GM18526 (cell line): ENCODE measurements around the gene COL7A1.

Experiments used
- POLR2A ChIP-seq: IDR thresholded peaks from 3 replicates; pipeline ENCODE4 v1.6.1; 2011; ENCODE audit not compliant: insufficient read length; ENCODE audit errors: extremely low read depth

The COL7A1 gene

DNA sequence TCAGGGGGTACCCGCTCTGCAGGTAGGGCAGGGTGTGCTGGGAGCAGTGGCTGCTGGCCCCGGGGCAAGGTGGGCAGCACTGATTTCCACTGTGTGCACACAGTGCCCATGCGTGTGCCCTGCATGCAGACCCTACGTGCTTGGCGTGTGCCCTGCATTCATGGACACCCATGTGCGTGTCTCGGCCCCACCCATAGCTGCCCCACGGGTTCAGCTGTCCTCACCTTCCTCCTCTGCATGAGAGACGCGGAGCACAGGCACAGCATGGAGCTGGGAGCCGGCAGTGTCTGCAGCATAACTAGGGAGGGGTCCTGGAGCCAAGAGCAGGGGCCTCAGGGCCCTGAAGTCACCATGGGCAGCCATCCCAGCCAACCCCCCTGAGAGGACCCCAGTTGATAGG lies 29.9 kb downstream of the COL7A1 start:
- no peak for TF ChIP-seq POLR2A

DNA sequence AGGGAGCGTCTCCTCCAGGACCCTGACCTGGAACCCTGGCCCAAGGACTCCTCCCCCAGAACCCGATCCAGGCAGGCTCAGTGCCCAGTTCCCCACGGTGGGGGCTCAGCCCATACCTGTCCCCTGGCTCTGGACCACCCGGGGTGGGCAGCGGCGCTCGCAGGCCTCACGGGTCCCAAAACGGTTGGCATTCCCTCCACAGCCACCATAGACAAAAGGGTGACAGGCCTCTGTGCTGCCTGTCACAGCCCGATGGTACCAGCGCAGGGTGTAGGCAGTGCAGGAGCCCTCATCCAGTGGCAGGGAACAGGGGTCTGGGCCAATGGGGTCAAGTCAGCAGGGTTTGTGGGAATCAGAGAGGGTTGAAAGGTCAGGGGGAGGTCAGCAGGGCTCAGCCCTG lies 30.5 kb downstream of the COL7A1 start:
- no peak for TF ChIP-seq POLR2A

DNA sequence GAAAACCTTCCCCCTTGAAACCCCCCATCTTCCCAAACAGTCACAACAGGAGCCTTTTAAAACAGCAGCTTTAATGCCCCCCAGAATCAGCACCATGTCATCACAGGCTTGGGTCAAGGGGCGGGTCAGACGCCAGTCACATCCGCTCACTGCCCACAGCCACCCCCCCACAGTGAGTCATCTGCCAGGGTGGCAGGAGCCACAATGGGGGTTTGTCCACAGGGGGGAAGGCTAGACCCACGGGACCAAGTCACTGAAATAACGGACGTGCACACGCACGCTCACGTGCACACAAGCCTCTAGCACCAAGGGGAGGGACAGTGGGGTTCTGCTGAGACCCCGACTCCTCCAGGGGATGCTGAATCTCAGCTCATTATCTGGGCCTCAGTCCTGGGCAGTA lies 31.1 kb downstream of the COL7A1 start:
- no peak for TF ChIP-seq POLR2A

DNA sequence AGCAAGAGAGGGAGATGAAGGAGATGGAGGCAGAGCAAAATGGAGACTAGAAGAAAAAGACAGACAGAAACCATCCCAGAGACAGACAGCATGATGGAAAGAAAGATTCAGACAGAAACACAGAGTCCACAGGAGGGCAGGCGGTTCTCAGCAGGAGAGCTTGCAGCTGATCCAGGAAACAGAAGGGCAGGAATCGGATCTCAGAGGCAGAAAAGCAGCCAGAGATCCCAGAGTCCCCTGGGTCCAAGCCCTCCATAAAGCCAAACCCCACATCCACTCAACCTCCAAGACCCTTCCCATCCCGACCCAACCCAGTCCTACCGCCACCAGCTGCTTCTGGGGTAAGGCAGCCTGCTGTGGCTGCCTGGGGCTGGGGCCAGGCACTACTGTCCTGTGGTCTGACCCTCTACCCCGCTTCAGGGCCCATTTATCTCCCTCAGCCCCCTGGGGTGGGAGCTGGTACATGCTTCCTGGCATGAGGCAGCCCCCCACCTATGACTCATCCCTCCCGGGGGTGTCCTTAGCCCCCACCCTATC lies 31.7 kb downstream of the COL7A1 start, which contains the start of gene UCN2:
Gene UCN2, minus strand, starts transcription at position 400 of the 537 bp plus-strand sequence. CDS start 657 bp downstream, outside the sequence.
- no peak for TF ChIP-seq POLR2A

DNA sequence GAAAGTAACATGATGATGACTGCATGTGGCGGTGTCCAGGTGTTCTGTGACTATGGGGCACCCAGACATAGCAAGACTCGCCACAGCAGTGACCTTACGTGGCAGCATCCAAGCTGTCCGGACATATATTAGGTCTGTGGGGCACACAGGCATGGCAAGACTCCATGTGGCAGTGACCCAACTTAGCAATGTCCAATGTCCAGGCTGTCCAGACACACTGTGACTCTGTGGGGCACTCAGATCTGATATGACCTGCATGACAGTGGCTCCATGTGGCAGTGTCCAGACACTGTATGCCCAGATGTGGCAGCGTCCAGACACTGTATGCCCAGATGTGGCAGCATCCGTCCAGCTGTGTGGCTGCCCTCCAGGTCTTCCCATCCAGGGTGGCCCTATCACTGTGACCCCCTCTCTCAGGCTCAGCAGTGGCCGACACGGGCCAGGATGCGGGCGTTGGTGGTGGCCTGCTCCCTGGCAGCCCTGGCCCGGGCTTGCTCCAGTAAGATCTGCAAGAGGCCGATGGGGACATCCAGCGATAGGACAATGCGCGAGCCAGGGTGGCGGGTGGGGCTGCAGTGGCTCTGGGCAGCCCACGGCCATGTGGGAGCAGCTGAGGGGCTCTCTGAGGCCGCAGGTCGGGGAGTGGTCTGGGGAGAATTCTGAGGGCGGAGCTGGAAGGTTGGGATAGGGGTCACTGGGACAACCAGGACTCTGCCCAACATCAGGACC lies 32.6 kb downstream of the COL7A1 start:
- no peak for TF ChIP-seq POLR2A

DNA sequence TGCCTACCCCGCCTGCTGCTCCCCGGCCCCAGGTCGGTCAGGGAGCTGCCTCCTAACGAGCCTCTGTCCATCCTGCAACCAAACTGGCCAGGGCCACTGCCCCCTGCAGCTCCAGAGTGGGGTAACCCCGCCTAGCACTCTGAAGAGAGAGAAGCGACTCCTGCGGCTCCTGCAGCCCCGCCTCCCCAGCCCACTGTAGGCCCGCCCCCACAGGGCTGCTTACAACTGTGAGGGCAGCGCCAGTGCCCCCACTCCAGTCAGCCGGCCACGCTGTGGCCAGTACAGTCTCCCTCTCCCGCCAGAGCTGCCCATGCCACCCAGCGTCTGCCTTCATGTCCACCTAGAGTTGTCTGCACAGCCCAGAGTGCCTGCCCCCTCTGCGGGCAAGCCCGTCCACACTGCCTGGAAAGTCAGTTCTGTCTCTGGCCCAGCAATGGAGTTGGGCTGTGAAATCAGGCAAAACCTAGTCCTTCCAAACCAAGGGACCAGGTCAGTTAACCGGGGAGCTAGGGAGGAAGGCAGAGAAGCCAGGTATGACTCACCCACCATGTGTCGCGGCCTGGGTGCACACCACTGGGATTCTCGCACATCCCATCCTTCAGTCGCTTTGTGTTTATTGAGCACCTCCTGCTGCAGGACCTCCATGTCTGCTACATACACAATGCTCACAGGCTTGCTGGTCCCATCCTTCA lies 33.9 kb downstream of the COL7A1 start:
- no peak for TF ChIP-seq POLR2A

DNA sequence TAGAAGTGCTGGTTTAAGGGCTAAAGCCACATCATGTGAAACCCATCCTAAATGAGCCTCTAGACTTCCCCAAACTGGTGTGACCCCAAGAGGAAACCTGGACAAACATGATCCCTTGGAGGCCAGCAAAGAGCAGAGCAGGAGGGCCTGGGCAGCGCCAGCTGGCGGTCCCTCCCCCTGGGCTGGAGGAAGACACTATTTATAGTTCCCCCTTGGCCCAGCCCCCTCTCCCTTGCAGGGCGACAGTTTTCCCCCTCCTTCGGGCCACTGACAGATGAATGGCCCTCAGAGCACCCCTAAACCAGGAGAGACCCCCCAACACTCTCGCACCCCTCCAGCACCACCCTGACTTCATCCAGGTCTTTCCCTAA lies 34.5 kb downstream of the COL7A1 start:
- TF ChIP-seq POLR2A = no peak

DNA sequence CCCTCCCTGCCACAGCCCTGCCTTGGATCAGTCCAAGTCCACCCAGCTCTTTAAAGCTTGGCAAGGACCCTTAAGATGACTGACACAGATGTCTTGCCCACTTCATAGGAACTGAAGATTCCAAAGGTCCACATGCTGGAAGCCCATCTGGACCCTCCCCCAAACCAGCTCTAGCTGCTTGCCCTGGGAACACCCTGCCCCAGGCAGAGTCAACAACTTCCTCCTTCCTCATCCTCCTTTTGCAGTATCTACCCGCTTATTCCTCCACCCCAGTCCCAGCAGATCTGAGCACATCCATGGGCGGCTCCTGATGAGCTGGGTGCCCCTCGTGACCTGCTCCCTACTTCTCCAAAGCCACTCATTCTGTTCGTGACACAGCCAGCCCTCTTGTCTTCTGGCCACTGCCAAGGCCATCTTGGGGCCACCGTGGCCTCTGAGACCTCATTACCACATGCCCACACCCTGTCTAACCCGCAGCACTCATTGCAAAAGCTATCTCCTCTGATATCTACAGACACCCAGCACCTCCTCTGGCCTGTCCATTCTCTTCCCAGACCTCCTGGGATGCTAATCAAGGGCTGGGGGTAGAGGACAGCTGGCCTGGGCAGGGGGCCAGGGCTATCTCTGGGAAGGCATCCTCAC lies 36.5 kb downstream of the COL7A1 start:
- no peak for TF ChIP-seq POLR2A

DNA sequence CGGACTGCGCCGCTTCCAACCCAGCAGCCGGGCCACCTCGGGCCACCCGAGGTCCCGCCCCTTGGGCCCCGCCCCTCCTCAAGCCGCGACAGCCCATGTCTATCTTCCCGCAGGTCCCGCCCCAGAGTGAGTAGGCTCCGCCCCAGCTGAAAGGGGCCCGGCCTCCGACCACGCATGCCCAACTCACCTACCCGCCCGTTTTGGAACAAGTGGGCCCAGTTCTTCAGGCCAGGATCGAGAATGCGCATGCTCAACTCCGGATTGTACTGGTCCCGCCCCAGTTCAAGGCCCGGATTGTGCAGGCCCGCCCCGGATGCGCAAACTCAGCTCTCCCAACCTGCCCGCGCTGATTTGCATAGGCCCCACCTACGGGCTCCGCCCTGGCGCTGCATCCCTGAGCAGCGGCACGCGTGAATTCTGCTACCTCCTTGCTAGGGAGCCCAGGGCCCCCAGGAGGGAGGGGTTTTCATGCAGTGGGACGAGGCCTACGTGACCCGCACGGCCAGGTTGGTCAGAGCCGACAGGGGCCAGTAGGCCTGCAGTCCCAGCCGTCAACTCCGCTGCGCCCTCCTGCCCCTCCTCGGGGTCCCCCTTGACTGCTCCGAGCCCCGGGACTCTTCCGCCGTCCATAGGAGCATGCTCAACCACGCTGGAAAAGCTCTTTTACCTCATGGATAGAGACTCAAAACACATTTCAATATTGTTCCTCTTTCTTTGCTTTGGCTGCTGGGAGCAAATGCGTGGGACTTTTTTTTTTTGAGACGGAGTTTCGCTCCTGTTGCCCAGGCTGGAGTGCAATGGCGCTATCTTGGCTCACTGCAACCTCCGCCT lies 38.1 kb downstream of the COL7A1 start, which contains the start of gene PFKFB4:
Gene PFKFB4, minus strand, starts transcription at position 8 of the 831 bp plus-strand sequence. CDS start 26 bp downstream, outside the sequence.
- TF ChIP-seq POLR2A = peak; percentile 67

DNA sequence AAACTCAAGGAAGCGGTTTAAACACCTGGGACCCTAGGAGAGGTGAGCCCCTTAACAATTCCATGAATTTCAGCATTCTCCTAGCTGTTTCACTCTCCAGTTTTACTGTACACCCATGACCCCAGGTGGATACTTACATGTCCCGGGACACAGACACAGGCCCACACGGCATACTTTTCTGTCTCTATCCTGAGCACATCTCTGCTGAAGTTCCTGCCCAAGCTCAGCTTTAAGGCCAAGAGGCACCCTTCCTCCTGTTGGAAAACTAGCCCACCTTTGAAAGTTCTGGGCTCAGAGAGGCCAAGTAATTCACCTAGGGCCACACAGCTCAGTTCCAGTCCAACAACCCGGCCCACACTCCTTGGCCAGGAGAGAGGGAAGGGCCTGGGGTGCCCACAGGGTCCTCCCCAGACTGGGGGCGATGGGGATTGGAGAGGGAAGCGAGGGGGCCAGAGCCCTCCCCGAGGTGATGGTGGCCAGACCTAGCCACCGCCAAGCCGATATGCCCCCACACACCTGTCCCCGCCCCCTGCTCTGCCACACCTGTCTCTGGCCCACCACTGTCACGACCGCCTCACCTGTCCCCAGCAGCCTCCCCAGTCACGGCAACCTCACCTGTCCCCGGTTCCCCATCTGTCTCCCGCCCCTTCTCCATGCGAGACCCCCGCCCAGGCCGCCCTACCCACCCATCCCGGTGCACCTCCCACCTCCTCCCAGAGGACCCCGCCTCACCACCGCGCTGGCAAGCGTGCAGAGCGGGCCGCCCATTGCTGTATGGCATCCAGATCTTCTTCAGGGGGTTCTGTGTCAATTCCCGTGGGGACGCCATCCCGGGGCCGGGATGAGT lies 39.0 kb downstream of the COL7A1 start:
- no peak for TF ChIP-seq POLR2A

DNA sequence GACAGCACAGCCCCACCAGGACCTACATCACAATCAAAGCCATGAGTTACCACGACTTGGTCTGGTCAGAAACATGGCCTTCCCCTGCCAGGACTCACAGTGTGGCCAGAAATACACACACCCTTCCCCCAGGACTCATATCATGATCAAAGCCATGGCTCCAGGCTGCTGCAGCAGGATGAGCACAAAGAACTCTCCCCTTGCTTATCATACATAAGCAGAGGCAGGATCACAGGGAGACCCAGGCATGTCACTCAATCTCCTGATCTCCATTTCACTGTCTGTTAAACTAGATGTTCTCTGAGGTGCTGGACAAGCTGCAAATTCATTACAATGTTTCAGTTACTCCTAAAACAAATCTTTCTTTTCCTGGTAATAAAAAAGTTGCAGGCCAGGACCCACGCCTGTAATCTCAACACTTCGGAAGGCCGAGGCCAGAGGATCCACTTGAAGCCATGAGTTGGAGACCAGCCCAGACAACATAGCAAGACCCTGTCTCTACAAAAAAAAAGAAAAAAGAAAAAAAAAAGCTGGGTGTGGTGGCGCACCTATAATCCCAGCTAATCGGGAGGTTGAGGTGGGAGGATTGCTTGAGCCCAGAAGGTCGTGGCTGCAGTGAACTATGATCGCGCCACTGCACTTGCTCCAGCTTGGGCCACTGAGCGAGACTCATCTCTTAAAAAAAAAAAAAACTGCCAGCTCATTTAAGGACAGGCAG lies 39.7 kb downstream of the COL7A1 start:
- TF ChIP-seq POLR2A = no peak

DNA sequence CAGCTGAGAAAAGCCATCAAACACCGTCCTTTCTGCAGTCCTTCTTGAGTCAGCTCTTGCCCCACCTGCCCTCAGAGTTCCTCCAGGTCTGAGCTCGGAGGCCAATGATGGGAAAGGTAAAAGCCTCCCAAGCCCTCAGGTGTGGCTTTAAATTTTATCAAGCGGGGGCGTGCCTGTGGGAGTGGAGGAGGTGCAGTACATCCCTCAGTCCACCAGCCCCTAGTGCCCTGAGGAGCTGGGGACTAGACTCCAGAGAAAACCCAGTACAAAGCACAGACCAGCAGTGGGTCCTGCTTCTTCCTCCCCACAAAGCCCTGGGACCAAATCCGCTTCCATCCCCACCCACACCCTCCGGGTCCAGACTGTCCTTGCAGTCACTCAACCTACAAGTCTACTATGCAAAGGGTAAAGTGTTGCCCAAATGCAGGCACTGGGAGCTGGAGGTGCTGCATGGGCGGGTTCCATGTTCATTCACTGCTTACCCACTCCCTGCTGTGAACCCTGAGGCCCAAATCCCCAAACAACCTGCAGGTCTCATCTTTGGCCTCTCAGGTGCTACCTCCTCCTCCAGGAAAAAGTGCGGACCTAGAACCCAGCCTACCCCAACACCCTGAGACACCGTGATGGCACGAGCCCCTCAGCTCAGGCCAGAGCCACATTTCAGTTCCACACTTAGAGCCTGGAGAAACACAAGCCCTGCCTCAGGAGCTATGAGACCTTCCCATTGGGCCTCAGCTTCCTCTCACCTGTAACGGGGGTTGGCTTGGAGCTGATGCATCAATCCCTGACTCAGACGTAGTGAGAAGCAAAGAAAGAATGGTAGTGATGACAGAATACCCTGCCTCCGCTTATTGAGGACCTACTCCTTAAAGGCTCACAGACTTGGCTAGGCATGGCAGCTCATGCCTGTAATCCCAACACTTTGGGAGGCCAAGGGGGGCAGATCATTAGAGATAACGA lies 41.0 kb downstream of the COL7A1 start:
- no peak for TF ChIP-seq POLR2A
